GM12874 (cell line): ENCODE results near the gene MRPL22.

Experiments used
- TF ChIP-seq, protein P1 (sequence below): IDR thresholded peaks from 2 replicates; pipeline ENCODE4 v1.5.1; 2011; ENCODE audit warnings: low read depth, mild to moderate bottlenecking, control low read depth, low read length, moderate library complexity; ENCODE audit not compliant: insufficient read depth

Gene MRPL22

DNA sequence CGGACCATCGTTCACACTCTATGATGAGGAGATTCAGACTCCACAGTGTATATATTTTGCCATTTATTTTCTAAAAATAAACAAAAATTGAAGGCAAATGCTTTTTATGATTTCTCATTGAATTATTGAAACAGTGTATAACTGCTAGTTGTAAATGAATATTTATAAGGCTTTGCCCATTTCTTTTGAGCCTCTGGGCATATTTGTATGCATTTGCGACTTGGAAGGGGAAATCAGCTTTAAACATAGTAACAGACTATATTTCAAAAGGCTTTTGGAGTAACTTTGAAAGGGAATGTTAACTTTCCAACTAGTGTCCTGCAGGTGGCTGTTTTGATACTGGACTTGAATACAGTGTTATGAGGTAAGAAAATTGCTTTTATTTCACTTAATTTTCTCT, 26.0 kb downstream of the MRPL22 start:
- TF ChIP-seq, protein P1, sequence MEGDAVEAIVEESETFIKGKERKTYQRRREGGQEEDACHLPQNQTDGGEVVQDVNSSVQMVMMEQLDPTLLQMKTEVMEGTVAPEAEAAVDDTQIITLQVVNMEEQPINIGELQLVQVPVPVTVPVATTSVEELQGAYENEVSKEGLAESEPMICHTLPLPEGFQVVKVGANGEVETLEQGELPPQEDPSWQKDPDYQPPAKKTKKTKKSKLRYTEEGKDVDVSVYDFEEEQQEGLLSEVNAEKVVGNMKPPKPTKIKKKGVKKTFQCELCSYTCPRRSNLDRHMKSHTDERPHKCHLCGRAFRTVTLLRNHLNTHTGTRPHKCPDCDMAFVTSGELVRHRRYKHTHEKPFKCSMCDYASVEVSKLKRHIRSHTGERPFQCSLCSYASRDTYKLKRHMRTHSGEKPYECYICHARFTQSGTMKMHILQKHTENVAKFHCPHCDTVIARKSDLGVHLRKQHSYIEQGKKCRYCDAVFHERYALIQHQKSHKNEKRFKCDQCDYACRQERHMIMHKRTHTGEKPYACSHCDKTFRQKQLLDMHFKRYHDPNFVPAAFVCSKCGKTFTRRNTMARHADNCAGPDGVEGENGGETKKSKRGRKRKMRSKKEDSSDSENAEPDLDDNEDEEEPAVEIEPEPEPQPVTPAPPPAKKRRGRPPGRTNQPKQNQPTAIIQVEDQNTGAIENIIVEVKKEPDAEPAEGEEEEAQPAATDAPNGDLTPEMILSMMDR, result no peak

DNA sequence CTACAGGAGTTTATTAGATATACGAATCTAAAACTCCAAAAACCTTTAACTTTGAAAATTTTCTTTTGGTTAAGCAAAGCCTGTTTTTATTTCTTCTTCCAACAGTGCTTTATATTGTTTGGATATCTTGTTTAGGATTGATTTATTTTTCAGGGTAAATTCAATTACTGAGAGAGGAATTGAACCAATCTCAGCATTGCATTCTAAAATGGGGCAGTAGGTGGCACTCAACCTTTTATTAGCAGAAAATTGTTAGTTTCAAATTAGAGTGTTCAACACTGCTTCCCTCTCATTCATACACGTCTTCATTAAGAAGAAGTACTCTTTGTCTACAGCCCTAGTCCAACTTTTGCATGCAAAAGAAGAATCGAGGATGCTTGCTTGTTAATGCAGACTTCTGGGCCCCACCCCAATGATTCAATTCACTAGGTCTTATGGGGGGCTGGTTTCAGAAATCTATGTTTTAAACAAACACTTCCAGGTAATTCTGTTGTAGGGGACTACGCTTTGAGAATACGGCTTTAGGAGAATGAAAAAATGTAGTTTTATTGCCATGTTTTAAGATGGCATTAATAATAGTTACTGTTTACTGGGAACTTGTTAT, 26.6 kb downstream of the MRPL22 start:
- TF ChIP-seq, protein P1, result peak; percentile 39; the same call in 1 of the 2 replicates

DNA sequence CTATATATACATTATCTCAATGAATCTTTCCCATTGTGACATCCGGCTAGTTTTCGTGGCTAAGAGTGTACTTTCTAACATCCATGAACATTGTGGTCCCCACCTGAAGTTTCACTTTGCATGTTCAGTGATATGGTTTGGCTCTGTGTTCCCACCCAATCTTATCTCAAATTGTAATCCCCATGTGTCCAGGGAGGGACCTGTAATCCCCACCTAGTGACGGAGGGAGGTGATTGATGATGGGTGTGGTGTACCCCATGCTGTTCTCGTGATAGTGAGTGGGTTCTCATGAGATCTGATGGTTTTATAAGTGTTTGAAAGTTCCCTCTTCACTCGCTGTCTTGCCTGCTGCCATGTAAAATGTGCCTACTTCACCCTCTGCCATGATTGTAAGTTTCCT, 28.1 kb downstream of the MRPL22 start:
- TF ChIP-seq, protein P1, result no peak

DNA sequence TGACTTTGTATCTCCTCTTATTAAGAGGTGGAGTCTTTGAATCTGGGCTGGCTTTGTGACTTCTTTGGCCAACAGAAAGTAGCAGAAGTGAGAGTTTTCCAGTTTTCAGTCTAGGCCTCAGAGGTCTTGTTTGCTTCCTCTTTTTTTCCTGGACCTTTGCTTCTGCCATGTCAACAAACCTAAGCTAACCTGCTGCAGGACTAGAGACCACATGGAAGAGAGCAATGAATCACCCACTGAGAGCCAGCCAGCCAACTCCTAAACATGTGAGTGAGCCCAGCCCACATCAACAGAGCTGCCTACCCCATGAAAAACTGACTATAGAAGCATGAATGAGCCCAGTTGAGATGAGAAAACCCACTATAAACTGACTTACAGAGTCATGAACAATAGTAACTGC, 29.9 kb downstream of the MRPL22 start:
- TF ChIP-seq, protein P1, result no peak

DNA sequence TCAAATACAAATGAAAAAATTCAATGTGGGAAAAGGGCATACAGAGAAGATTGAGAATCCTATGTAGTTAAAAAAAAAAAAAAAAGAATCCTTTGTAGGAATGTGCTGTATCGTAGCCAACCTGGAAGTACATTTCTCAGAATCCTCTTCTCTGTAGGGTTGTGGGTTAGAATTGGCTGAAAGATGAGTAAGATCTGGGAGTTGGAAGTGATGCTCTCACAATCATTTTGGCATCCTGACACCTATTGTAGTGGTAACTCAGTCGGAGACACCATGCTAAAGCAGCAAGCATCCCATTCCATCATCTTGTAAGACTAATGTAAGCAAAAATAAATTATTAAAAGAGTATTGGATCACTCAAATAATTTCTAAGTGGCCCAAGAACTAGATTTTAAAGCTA, 30.6 kb downstream of the MRPL22 start:
- TF ChIP-seq, protein P1, result no peak

DNA sequence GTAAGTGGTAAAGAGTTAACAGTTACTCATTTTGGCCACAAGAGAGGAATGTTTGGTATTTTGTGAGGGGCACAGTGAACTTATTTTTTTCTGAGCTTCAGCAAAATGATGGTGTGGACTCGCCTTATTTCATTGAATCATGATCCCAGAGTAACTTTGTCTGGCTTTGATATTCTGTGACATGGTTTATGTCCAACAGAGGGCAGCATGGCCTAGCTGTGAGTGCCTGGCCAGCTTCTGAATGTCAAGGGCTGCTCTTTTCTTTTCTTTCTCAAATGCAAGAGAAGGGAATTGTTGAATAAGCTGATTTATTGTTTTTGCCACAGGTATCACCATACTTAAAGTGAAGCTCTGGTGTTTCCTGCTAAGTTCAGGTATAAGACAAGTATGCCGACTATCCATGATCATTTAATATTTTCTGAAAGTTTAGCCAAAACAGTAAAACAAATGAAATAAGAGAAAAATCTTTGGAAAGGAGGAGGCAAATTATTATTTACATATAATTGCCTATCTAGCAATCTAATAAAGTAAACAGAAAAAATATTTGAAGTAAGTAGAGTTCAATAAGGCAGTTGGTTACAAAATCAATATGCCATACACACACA, 31.7 kb downstream of the MRPL22 start:
- TF ChIP-seq, protein P1, result peak; percentile 45

DNA sequence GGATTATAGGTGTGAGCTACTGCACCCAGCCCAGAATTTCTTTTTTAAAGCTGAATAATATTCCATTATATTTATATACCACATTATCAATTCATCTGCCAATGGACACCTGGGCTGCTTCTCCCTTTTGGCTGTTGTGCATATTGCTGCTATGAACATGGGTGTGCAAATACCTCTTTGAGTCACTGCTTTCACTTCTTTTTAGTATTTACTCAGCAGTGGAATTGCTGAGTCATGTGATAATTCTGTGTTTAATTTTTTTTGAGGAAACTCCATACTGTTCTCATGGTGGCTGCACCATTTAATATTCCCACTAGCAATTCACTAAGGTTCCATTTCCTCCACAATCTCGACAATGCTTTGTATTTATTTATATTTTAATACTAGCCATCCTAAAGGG, 36.5 kb downstream of the MRPL22 start:
- TF ChIP-seq, protein P1, result no peak
